CD4-positive, alpha-beta T cell treated with Interleukin-4 for 4 hours (primary cell): ENCODE data around the gene TUBE1.
"Not testable (repeated sequence)": the region's sequence is repeated elsewhere in the genome, so short reads cannot be mapped to it uniquely, and the experiment has no call there.

Source experiments
- DNase-seq: peaks from one replicate; pipeline ENCODE4 v3.0.0-alpha.2; 2020

Gene TUBE1

GRCh38 chr6:112062966-112063365 is 24.3 kb downstream of the TUBE1 start:
- DNase-seq = no peak

GRCh38 chr6:112061605-112062004 is 25.7 kb downstream of the TUBE1 start:
- DNase-seq = no peak

- DNase-seq = no peak
These were observed 28.8 kb downstream of the TUBE1 start for GRCh38 chr6:112058243-112059032.

GRCh38 chr6:112054555-112055190 is 32.6 kb downstream of the TUBE1 start:
- no peak for DNase-seq

GRCh38 chr6:112054001-112054400 is 33.3 kb downstream of the TUBE1 start, which contains the start of gene CCN6:
TSS of gene CCN6 (plus strand) at chr6:112054104. CDS start at chr6:112054358, 254 bp downstream.
- DNase-seq = no peak

- not testable (repeated sequence) for DNase-seq
These were observed 36.0 kb downstream of the TUBE1 start for GRCh38 chr6:112051251-112051740.

GRCh38 chr6:112050429-112050828 is 36.9 kb downstream of the TUBE1 start:
- DNase-seq = no peak

GRCh38 chr6:112049996-112050395 is 37.3 kb downstream of the TUBE1 start:
- no peak for DNase-seq

GRCh38 chr6:112049026-112049799 is 38.1 kb downstream of the TUBE1 start:
- no peak for DNase-seq

GRCh38 chr6:112047523-112047922 is 39.8 kb downstream of the TUBE1 start:
- DNase-seq = not testable (repeated sequence)

- no peak for DNase-seq
These were observed 42.4 kb downstream of the TUBE1 start for GRCh38 chr6:112044856-112045255.

- no peak for DNase-seq
These were observed 43.1 kb downstream of the TUBE1 start for GRCh38 chr6:112044196-112044595.

GRCh38 chr6:112043032-112044007 is 44.0 kb downstream of the TUBE1 start:
- peak; percentile 93 for DNase-seq

GRCh38 chr6:112041535-112041934 is 45.7 kb downstream of the TUBE1 start:
- no peak for DNase-seq

- no peak for DNase-seq
These were observed 46.3 kb downstream of the TUBE1 start for GRCh38 chr6:112040956-112041355.

- no peak for DNase-seq
These were observed 47.9 kb downstream of the TUBE1 start for GRCh38 chr6:112039431-112039770.

- no peak for DNase-seq
These were observed 48.4 kb downstream of the TUBE1 start for GRCh38 chr6:112038756-112039430.

- DNase-seq = no peak
These were observed 49.0 kb downstream of the TUBE1 start for GRCh38 chr6:112038268-112038667.

GRCh38 chr6:112037783-112038216 is 49.5 kb downstream of the TUBE1 start:
- no peak for DNase-seq

- no peak for DNase-seq
These were observed 51.1 kb downstream of the TUBE1 start for GRCh38 chr6:112036088-112036637.

- DNase-seq = no peak
These were observed 52.7 kb downstream of the TUBE1 start for GRCh38 chr6:112034616-112034995.
